ENCODE results near the gene SLC24A3. TPM values are rescaled to one million over a fixed set of nuclear protein-coding genes. Genes with fewer than 3 reads are reported as not detected.

SLC24A3 gene
- total RNA-seq, 1 donor from 2014 or later = 0.96 TPM

GRCh38 chr20:19757487-19758132, 545.2 kb downstream of the SLC24A3 start:
- no peaks in the 10 kb centered on the region for H3K9me3 Mint-ChIP-seq (ENCODE audit: low read depth)
- peak overlapping the region; percentile 96 for H3K4me3 Mint-ChIP-seq (ENCODE audit: low read depth)
- H3K27me3 Mint-ChIP-seq = no peaks in the 10 kb centered on the region
- peak overlapping the region; percentile 99 for H3K27ac Mint-ChIP-seq
- peaks cover 34% of the 10 kb centered on the region for H3K4me1 Mint-ChIP-seq (ENCODE audit: low read depth)
- peak; percentile 96 for DNase-seq (ENCODE audit: low spot score, unreplicated experiment)
- H3K36me3 Mint-ChIP-seq (ENCODE audit: insufficient read depth) = peaks cover 1% of the 10 kb centered on the region
- TF ChIP-seq CTCF (IDR thresholded peaks at IDR 0.05; ENCODE audit: unreplicated experiment) = no peak

- Mint-ChIP-seq H3K9me3 (ENCODE audit: low read depth) (no peaks in the 10 kb centered on the region), H3K27me3 (no peaks in the 10 kb centered on the region), H3K4me3 (ENCODE audit: low read depth) (peak within 1 kb of the TSS; percentile 96), H3K27ac (peak within 1 kb of the TSS; percentile 99), H3K36me3 (ENCODE audit: insufficient read depth) (peaks cover 1% of the 10 kb centered on the region), H3K4me1 (ENCODE audit: low read depth) (peaks cover 34% of the 10 kb centered on the region)
- no peak for DNase-seq (ENCODE audit: low spot score, unreplicated experiment)
- TF ChIP-seq CTCF (IDR thresholded peaks at IDR 0.05; ENCODE audit: unreplicated experiment) = no peak
These were observed 545.7 kb downstream of the SLC24A3 start, which contains the start of gene RIN2 for GRCh38 chr20:19758133-19758500. TSS of gene RIN2 (plus strand) at chr20:19758258. CDS start at chr20:19889602, 131,344 bp downstream.

- Mint-ChIP-seq H3K36me3 (ENCODE audit: insufficient read depth) (peaks cover 1% of the 10 kb centered on the region), H3K4me1 (ENCODE audit: low read depth) (peaks cover 34% of the 10 kb centered on the region), H3K27me3 (no peaks in the 10 kb centered on the region), H3K27ac (peak overlapping the region; percentile 99), H3K4me3 (ENCODE audit: low read depth) (peak overlapping the region; percentile 96), H3K9me3 (ENCODE audit: low read depth) (no peaks in the 10 kb centered on the region)
- TF ChIP-seq CTCF (IDR thresholded peaks at IDR 0.05; ENCODE audit: unreplicated experiment) = peak; percentile 6
- DNase-seq (ENCODE audit: low spot score, unreplicated experiment) = peak; percentile 59
These were observed 546.3 kb downstream of the SLC24A3 start for GRCh38 chr20:19758501-19759331.

- peaks cover 1% of the 10 kb centered on the region for H3K36me3 Mint-ChIP-seq (ENCODE audit: insufficient read depth)
- no peaks in the 10 kb centered on the region for H3K9me3 Mint-ChIP-seq (ENCODE audit: low read depth)
- H3K4me3 Mint-ChIP-seq (ENCODE audit: low read depth) = peak overlapping the region; percentile 67
- H3K27me3 Mint-ChIP-seq = no peaks in the 10 kb centered on the region
- H3K4me1 Mint-ChIP-seq (ENCODE audit: low read depth) = peaks cover 35% of the 10 kb centered on the region
- TF ChIP-seq CTCF (IDR thresholded peaks at IDR 0.05; ENCODE audit: unreplicated experiment) = no peak
- DNase-seq (ENCODE audit: low spot score, unreplicated experiment) = no peak
- peak overlapping the region; percentile 80 for H3K27ac Mint-ChIP-seq
These were observed 547.9 kb downstream of the SLC24A3 start for GRCh38 chr20:19760371-19760721.

GRCh38 chr20:19761326-19761725, 548.9 kb downstream of the SLC24A3 start:
- Mint-ChIP-seq H3K4me1 (ENCODE audit: low read depth) (peaks cover 35% of the 10 kb centered on the region), H3K27me3 (no peaks in the 10 kb centered on the region), H3K36me3 (ENCODE audit: insufficient read depth) (peaks cover 1% of the 10 kb centered on the region), H3K9me3 (ENCODE audit: low read depth) (no peaks in the 10 kb centered on the region), H3K27ac (no peak overlapping the region), H3K4me3 (ENCODE audit: low read depth) (no peak overlapping the region)
- no peak for TF ChIP-seq CTCF (IDR thresholded peaks at IDR 0.05; ENCODE audit: unreplicated experiment)
- DNase-seq (ENCODE audit: low spot score, unreplicated experiment) = no peak
